Measurements from ENCODE around the gene SMYD3. TPM values are rescaled to one million over a fixed set of nuclear protein-coding genes. Genes with fewer than 3 reads are reported as not detected.

SMYD3 gene
- total and polyA plus RNA-seq, 9 of the 15 experiments (the other 6 are each of a cell fraction or from before 2014, with no cell fraction given): 128 to 440 (median 197) TPM

DNA sequence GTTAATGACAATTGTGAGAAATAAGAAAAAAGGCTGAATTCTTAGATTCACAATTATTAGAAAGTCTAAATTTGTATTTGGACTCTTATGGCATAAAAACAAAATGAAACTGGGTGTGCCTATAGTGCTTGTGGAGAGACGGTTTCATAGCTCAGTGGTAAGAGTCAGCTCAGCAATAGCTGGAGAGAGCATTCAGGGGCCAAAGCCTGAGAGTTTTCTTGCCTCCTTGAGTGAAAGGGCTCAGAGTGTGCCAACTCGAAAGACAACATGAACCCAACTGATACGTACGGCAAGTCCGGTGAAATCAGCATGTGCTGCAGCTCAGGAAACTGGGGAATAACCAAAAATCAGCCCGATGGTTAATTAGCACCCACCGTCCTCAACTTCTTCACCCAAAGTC is 577.9 kb downstream of the SMYD3 start (continued):
- TF ChIP-seq, protein P1, sequence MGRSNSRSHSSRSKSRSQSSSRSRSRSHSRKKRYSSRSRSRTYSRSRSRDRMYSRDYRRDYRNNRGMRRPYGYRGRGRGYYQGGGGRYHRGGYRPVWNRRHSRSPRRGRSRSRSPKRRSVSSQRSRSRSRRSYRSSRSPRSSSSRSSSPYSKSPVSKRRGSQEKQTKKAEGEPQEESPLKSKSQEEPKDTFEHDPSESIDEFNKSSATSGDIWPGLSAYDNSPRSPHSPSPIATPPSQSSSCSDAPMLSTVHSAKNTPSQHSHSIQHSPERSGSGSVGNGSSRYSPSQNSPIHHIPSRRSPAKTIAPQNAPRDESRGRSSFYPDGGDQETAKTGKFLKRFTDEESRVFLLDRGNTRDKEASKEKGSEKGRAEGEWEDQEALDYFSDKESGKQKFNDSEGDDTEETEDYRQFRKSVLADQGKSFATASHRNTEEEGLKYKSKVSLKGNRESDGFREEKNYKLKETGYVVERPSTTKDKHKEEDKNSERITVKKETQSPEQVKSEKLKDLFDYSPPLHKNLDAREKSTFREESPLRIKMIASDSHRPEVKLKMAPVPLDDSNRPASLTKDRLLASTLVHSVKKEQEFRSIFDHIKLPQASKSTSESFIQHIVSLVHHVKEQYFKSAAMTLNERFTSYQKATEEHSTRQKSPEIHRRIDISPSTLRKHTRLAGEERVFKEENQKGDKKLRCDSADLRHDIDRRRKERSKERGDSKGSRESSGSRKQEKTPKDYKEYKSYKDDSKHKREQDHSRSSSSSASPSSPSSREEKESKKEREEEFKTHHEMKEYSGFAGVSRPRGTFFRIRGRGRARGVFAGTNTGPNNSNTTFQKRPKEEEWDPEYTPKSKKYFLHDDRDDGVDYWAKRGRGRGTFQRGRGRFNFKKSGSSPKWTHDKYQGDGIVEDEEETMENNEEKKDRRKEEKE (IDR thresholded peaks at IDR 0.05; ENCODE audit: borderline replicate concordance in 1 of 2, control insufficient read depth in 1 of 2, low read depth in 2 of 2, low read length in 1 of 2): no peak
- TF ChIP-seq PHTF2 (CRISPR knock-in tag; IDR thresholded peaks at IDR 0.05) (no peak), RBM15 (IDR thresholded peaks at IDR 0.05; ENCODE audit: insufficient read depth, low read length) (no peak), ZNF239 (CRISPR knock-in tag; IDR thresholded peaks at IDR 0.05) (no peak)

GRCh38 chr1:245926888-245927287 is 580.2 kb downstream of the SMYD3 start:
- no peak for TF ChIP-seq POU5F1 (IDR thresholded peaks at IDR 0.05; ENCODE audit: borderline replicate concordance, low read depth, low read length, partially characterized antibody)

More at GRCh38 chr1:245926888-245927287, 580.2 kb downstream of the SMYD3 start:
- H3K4me3 ChIP-seq: no peak overlapping the region
- no peak for ATAC-seq
- in situ Hi-C loops (cut with MboI) (no loop called here), intact Hi-C loops (cut with micrococcal nuclease) (no loop called here)
- FAIRE-seq: no peak
- no peaks in the 10 kb centered on the region for H3K9me1 ChIP-seq (ENCODE audit: control insufficient read depth, insufficient read depth, low read length)
- H3K4me2 ChIP-seq (ENCODE audit: insufficient read depth, low read length): no peak overlapping the region
- ChIA-PET POLR2A (no interaction called here), CTCF (ENCODE audit: low intra/inter-chr PET ratio) (no interaction called here)
- H3K4me1 ChIP-seq (replicated peaks in 1 of 2; ENCODE audit: control insufficient read depth in 2 of 2, insufficient read depth in 2 of 2, low read length in 2 of 2): no peaks in the 10 kb centered on the region
- no peak overlapping the region for H3K9ac ChIP-seq (ENCODE audit: insufficient read depth in 1 of 2, low read depth in 2 of 2, low read length in 2 of 2)
- no peak overlapping the region for H2AFZ ChIP-seq (ENCODE audit: low read depth, low read length)
- DNase-seq (ENCODE audit: extremely low read depth in 1 of 4, low spot score in 3 of 4): no peak
- no peaks in the 10 kb centered on the region for H3K9me3 ChIP-seq (replicated peaks; ENCODE audit: control insufficient read depth, insufficient read depth, low read depth, low read length)
- H3K79me2 ChIP-seq (ENCODE audit: control insufficient read depth, insufficient read depth, low read length): peaks cover 21% of the 10 kb centered on the region; the same call in 1 of the 3 replicates
- BruUV-seq (replicated peaks): no TSS peak
- no peaks in the 10 kb centered on the region for H3K27me3 ChIP-seq (ENCODE audit: control insufficient read depth in 2 of 2, insufficient read depth in 2 of 2, low read length in 2 of 2)
- H4K20me1 ChIP-seq (replicated peaks; ENCODE audit: control insufficient read depth, insufficient read depth, low read length): no peaks in the 10 kb centered on the region
- H3K36me3 ChIP-seq (ENCODE audit: control insufficient read depth, insufficient read depth, low read length): peaks cover 87% of the 10 kb centered on the region; the same call in 2 of the 3 replicates
- no peak overlapping the region for H3K27ac ChIP-seq (ENCODE audit: extremely low read depth, low read depth, low read length)
- WGBS (ENCODE audit: insufficient coverage, low coverage, missing lambda C conversion rate): 76% methylated on average over 3 of the region's 3 CpGs

All from K562 (cell line).